D341Med (cell line): ENCODE data around the gene ZNF436.
"Not testable (repeated sequence)": the region's sequence is repeated elsewhere in the genome, so short reads cannot be mapped to it uniquely, and the experiment has no call there.

Experiments used
- DNase-seq: peaks from one replicate; pipeline ENCODE4 v3.0.0; 2012; ENCODE audit warnings: low spot score

ZNF436 gene

DNA sequence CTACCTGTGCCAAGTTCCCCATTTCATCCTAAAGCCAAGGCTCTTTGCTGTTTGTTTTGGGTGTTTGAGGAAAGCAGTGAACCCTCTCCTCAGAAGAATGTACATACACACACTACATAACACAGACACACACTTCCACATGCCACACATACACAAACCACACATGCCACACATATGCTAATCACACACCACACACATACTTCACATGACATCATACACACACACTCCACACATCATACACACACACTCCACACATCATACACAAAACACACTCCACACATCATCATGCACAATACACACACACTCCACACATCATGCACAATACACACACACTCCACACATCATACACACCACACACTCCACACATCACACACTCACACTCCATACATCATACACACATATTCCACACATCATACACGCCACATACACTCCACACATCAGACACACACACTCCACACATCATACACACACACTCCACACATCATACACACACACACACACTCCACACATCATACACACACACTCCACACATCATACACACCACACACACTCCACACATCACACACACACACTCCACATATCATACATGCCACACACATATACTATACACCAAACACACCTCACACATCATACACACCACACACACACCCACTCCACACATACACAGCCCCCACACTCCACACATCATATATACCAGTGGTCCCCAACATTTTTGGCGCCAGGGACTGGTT, 22.7 kb upstream of the ZNF436 start:
- DNase-seq: no peak

DNA sequence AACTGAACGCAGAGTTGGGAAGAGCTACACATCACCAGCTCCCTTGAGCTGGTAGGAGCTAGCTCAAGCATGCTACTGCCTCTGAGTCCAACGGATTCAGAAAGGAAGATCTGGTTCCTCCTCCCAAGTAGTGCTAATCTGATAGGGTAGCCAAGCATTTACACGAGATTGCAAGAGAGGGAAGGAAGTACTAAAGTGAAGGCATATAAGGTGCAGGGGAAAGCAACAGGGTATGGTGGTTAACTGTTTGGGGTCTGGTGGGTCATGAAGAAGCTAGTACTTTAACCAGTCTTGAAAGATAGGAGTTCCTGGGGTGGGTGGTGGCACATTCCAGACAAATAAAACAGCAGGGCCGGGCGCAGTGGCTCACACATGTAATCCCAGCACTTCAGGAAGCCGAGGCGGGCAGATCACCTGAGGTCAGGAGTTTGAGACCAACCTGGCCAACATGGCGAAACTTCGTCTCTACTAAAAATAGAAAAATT, 20.2 kb upstream of the ZNF436 start:
- no peak for DNase-seq

DNA sequence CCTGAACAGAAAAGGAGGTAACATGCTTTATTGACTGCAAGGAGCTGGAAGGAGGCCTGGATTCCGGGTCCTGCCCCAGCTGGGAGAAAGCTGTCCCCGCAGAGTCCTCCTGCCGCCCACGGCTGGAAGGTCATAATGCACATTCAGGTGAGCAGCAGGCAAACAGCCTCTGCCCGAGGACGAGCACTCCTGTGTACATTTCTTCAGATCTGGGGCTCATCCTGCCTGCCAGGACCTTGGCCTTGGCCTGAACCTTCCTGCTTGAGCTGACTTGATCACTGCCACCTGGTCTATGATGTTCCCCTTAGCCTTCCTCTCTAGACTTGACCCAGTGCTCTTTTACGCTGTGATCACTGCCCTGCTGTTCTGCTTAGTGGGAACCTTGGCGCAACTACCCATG, 17.9 kb upstream of the ZNF436 start:
- no peak for DNase-seq

DNA sequence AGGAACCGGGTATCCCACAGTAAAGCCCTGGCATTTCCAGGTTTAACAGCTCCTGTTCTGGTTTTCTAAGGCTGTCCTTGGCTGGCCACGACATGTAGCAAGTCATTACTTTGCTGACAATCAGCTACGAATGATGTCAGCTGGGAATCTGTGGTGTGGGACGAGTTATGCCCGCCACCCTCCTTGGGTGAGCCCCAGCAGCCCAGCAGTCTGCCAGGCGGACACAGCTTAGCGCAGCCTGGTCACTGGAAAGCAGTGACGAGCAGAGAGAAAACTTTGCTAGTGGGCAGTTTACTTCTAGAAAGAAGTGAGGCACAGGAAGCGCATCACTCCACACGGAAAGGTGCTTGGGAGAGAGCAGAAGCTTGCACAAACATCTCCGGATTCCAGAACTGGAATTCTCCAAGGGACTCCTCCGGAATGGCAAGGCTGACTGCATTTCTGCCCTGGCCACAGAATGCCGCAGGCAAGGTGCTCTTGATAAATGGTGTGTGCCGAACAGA, 15.5 kb upstream of the ZNF436 start:
- DNase-seq: no peak

DNA sequence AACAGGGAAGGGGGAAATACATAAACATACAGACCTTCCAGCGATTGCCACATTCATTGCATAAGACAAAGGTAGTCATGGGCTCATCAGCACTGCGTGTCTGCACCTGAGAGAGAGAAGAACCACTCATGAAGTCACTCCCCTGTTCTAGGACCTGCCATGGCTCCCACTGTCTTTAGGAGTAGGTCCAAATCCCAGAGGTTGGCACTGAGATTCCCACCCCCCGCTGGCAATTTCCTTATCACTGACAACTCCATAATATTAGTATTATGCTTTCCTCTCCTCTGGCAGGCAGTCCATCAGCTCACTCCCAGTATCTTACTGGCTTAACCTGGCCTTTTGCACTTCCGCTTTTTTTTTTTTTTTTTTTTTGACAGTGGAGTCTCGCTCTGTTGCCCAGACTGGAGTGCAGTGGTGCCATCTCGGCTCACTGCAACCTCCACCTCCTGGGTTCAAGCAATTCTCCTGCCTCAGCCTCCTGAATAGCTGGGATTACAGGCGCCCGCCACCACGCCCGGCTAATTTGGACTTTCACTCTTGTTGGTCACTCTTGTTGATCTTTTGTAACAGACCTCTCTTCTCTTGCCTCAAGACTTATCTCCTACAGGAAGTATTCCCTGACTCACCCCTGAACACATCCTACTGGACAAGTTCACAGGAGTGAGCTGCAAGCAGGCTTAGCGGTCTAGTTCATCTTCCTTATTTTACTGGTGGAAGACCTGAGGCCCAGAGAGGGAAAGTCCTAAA, 14.8 kb upstream of the ZNF436 start:
- DNase-seq: no peak

DNA sequence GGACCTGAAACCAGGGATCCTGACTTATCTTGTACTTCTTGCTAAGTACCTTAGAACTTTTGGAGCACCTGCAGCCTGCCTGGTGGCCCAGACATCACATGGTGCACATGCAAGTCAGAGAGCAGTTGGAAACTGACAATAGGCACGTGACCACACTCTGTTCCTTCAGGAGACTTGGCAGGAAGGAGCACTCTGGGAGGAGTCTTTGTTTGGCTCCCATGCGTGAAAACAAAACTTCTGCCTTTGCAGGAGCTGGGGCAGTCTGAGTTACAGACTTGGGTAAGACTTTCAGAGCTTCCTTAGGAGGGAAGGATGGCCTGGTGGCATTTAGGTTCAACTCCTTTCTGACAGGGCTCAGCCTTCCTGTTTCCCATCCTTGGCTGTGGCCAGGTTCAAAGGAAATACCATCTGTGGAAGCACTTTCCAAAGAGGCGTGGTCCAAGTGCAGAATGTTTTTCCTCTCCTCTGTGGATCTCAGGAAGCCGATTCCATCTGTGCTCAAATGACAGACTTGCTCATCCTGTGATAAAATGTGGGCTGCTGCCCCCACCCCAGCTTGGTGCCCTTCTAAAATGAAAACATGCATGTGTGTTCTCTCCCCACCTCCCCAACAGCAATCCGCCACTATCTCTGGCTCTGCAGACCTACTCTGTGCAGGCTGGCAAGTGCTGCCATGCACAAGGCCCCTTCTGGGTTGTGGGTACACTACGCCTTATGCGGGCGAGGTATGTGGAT, 14.1 kb upstream of the ZNF436 start:
- DNase-seq: no peak

DNA sequence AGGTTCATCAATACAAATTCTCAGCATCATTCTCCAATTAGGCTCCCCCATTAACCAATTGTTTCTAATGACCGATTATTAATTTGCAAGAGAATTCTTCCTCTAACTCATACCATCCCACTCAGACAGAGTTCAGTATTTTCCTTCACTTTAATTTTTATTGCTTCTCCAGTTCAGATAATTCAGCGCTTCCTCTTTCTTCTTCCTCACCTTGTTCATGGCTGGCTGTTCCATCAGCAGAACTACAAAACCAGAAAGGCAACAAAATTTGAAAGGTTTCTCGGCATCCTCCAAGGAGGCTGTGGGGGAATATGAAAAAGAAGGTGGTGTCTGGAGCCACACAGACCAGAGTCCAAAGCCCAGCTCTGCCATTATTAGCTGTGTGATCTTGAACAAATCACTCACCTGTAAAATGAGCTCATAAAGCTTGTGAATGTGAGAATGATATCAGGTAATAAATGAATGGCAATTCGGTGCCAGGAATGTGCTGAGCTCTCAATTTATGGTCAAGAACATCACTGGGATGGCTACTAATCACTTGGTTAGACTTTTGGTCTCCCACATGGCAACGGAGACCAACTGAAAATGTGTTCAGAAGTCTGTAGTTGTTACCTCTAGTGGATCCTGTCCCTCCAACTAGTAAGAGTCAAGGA, 11.7 kb upstream of the ZNF436 start:
- no peak for DNase-seq

DNA sequence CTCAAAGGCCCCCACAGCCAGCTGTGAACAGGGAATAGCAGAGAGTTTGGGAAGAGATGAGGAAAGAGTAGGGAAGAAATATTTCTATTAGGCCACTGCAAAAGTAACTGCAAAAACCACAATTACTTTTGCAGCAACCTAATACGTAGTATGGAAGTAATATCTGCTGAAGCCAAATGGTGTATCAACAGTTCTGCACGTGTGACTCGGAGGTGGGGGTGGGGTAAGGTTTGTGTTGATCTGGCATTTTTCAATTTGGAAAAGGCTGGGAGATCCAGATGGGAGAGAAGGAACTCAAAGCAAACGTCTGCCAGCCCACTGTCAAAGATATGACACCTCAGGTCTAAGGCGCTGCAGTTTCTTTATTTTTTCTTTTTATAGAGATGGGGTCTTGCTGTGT, 11.1 kb upstream of the ZNF436 start:
- DNase-seq: no peak

DNA sequence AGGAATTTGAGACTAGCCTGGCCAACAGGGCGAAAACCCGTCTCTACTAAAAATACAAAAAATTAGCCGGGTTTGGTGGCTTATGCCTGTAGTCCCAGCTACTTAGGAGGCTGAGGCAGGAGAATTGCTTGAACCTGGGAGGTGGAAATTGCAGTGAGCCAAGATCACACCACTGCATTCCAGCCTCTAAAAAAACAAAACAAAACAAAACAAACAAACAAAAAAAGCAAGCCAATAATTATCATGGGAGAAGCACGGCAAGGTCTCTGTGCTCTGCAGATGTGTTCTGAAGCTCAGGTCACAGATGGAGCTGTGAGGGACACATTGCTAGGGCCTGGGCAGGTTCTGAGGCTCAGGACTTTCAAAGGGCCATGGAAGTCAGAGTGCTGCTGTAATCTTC, 10.6 kb upstream of the ZNF436 start:
- not testable (repeated sequence) for DNase-seq

DNA sequence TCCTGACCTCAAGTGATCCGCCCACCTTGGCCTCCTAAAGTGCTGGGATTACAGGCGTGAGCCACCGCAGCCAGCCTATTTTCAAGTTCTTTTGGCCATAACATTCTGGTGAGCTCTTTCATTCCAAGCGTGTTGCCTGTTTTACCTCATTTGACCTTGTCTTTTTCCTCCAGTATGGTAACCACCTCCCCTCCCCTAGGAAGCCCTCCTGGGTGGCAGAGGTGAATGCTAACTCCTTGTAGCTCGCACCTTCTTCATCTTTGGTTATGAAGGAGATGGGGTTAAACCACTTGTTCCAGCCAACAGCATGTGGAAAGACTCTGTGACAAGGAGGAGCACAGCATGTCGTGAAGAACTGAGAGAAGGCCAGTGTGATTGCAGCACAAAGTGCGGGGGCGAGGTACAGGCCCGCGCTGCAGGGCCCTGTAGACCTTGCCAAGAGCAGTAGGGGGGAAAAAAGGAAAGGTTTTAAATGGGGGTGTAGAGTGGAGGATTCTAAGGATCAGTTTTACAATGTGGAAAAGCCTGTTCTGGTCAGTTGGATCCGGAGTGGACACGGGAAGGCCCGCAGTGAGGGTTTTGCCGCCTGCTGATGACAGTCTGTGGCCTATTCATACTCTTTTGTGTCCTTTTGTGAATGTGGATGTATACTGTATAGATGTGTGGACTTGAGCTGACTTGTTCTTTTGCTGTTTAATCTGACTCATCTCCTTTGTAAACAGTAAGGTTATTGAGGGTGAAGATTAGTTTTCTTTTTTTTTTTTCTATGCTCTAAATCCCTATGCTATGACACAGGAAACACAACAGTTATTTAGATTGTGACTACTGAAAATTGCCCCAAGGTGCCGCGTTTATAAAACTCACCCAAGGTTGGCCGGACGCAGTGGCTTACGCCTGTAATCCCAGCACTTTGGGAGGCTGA, 7.5 kb upstream of the ZNF436 start:
- DNase-seq: no peak

DNA sequence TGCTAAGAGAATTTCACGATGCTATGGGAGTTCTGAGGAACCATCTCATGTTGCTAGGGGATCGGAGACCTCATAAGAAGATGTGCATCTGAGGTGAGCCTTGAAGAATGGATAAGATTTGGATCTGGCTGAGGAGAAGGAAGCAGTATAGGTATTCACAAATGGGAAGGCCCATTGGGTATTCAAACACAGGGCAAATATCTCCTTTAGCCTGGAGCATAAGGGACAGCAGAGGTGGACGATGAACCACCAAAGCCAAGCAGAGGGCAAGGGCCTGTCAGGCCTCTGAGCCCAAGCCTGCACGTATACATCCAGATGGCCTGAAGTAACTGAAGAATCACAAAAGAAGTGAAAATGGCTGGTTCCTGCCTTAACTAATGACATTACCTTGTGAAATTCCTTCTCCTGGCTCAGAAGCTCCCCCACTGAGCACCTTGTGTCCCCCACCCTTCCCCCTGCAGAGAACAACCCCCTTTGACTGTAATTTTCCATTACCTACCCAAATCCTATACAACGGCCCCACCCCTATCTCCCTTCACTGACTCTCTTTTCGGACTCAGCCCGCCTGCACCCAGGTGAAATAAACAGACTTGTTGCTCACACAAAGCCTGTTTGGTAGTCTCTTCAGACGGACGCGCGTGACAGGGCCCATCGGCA, 4.6 kb upstream of the ZNF436 start:
- not testable (repeated sequence) for DNase-seq

DNA sequence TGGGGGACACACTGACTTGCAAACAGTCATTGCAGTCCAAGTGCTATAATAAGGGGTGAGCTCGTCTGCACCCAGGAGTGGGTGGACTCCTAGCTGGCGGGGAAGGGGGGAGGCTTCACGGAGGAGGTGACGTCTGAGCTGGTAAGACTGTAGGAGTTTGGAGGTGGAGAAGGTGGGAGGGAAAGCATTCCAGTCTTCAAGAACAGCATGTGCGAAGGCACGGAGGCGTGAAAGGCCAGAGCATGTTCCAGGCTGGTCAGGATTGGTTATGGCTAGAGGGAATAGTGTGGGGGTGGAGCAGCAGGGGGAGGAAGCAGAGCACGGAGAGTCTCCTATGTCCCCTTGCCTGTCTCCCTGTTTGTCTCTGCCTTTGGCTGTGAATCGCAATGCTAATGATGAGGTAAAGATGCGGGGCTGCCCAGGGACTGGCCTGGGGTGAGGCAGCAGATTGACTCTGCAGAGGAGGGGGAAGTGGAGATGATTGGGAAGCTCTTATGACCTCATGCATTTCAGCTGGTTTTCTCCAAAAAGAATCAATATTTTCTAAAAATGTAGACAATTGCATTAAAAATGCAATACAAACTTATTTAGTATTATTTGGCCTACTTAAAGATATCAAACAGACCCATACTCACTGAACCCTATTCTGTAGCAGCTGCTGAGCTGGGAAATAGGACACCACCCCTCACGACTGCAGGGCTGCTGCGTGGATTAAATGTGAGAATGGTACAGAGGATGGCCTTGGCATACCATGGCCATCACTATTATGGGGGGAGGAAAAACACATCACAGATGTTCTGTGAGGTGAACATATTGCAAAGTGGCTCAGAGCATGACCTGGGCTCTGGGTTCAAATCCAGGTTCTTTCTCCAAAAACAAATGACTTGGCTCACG, 2.6 kb upstream of the ZNF436 start:
- no peak for DNase-seq

DNA sequence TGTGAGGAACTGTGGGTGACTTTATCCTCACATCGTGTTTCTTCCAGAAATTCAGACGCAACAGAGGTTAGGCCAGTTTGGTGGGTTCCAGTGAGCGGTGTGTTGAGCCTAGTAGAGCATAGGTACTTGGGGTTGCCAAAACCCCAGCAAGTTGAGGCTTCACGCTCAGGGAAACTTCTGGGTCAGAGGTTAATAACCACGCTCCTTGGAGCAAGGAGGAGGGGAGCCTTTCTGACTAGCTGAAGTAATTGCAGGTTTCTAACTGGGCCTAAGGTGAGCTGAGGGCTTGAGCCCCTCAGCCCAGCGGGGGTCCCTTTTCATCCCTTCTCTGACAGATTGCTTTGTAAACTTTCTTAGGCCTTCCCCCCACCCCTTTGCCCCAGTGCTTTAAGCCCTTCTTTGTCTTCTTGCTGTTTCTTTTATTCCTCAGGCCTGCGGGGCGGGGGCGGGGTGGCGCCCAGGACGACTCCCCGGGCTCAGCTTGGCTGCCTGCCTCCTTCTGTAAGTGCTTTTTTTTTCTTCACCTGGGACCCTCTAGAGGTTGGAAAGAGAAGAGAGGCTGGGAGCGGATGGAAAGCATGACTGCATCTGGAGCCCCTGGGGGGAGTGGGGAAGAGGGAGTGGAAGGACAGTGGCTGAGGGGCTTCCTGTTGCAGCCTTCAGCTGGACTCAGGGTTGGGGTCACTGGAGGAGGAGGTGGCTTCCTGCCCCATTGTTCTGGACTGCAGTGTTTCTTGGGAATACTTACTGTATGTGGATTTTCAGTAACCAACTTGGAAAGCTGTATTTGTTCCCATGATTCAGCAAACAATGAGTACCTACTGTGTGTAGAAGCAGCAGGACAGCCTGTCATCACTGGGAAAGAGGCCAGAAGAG, 1.3 kb upstream of the ZNF436 start:
- peak; percentile 63 for DNase-seq

DNA sequence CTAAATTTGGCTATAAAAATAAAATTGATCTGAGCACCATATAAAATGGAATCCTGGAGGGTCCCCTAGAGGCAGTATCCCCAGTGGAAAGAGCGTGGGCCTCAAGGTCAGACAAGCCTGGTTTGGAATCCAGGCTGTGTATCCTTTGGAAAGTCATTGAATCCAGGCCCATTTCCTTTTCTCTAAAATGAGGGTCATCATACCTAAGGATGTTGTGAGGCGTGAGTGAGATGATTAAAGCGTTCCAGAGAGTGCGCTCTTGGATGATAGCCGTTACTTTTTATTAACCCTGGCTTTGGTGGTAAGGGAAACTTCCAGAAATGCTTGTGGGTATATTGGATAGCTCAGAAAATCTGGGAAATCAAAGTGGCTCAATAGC, 683 bp upstream of the ZNF436 start:
- DNase-seq: no peak

DNA sequence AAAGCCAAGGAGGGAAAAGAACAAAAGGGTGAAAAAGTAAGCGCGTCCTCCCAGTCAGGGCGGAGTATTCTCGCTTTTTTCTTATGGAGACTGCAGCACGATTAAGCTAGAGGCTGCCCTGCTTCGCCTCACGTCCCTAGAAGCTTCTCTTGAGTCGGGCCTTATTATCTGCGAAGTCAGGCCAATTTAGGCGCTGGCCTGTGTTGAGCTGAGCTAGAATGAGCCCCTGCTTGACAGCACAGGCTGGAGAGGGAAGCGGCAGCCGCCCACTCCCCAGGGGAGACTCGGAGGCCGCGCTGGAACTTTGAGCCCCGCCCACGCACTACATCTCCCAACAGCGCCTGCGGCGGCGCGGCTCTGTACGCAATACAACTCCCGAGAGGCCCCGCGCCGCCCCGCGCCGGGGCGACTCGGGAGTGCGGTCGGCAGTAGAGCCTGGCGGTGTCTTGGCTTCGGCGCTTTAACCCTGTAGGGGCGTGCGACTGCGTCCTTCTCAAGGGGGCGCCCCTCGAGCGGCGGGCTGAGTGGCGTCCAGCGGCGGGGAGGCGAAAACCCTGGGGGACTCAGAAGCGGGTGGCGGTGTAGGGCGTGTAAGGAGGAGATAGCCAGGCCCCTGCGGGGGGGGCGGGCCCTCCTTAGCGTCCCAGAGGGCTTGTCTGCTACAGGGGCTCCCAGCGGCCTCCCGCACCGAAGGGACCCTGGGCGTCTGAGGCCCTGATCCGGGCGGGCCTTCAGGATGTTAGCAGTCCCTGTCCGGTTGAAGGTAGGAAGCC, 888 bp downstream of the ZNF436 start:
- peak; percentile 90 for DNase-seq

DNA sequence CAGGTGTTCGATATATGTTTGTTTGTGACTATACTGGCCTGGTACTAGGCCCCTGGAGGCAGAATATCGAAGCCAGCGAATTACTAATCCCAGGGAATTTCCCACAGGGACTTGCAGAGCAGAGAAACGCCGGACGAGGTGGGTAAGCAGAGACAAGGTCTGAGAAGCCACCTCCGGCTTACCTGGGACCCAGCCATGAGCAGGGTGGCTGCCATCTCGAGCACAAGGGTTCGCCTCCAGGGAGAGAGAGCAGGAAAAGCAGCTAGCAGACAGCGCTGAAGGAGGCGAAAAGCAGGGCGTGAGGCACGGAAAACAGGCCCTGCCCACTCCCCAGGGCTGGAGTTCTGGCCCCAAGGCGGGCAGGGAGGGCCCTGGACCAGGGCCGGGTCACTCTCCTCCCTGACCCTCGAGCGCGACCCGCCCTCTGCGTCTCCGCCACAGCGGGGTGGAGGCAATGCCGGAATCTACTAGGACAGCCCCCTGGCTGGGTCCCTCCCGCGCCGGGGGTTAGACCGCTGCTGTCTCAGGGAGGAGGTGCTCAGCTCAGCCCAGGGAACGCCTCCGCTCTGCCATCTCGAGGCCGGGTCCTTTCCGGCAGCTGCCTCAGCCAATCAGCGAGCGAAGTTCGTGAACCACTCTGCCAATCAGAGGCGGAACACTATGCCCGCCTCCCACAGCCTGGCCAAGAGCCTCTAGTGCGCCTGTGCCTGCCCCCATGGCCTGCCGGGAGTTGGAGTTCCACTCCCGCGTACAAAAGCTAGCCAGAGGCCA, 1.7 kb downstream of the ZNF436 start:
- peak; percentile 97 for DNase-seq

DNA sequence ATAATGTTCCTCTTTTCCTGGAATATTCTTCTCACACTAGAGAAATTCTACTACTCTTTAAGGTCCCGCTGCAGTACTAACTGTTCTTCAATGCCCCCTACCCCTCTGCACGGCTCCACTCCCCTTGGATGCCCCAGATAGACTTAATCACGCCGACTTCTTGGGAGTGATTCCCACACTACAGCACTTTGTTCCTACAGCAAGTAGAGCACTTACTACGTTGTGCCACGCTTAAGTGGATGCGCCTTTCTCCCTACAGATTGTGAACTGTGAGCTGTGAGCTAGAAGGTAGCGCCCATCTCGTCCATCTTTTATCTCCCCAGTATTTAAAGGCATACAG, 2.2 kb downstream of the ZNF436 start:
- no peak for DNase-seq
